Activated CD8-positive, alpha-beta memory T cell treated with anti-CD3 and anti-CD28 coated beads for 48 hours (primary cell): ENCODE measurements around the gene ITGAE.
A peak's percentile ranks its signal among the peaks of the same experiment; 100 is the strongest.

Experiments used
- DNase-seq, 3 experiments: peaks; one replicate each; pipeline ENCODE4 v3.0.0-alpha.2; 2020; ENCODE audit warnings: low read depth in 2 of 3, low spot score in 2 of 3

Gene ITGAE

DNA sequence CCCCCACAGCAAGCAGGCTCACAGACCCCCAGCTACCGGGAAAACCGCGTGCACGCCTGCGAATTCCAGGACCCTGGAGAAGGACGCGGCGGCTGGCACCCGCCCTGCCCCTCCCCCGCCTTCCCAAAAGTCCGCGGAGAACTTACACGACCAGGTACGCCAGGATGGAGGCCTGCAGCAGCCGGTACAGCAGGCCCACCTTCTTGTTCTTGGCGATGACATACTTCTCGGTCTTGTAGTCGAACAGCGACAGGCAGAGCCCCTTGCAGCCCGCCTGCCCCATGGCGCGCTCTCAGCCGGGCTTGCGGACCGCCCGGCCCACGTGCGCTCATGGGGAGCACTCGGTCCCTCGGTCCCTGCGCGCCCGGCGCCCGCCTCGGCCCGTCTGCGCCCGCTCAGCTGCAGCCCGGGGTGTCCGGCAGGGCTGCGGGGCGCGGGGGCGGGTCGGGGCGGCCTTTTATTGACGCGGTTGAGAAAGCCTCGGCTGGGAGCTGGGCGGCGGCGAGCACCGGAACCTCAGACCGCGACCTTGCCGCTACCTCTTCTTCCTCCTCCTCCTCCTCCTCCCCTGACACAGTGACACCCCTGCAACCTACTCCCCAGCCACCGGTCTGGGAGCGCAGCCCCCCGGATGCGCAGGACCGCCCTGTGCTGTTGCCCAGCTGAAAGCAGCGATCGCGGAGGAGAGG lies 105.1 kb downstream of the ITGAE start, which contains the start of gene P2RX5:
Gene P2RX5 (minus strand): TSS at position 433 of the 689 bp plus-strand sequence. CDS start 150 bp downstream, at position 283.
- peak in 1 of 3 experiments; percentile 24 for DNase-seq

DNA sequence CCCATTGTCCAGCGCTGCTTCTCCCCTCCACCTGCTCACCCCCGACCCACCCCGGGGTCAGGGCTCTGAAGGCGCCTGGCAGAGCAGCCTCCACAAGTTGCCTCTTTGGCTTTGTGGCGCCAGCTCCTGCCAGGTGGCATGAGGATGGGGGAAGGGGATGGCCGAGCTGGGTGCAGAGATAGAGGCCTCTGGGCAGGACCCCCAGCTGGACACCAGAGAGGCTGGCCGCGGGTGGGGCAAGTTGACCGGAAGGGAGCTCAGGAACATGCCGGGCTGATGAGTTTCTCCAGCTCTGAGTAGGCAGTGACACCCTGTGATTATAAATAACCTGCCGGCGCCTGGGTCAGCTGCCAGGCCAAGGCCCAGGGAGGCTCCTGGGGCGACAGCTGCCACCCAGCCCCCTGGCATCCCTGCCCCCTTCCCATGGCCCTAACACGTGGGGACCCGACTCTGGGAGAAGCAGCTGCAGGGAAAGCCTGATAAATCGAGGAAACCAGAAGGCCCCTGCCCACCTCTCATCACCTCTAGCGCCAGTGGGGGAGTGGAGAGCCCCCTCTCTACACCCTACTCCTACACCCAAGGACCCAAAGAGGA lies 105.8 kb downstream of the ITGAE start:
- no peak for DNase-seq

DNA sequence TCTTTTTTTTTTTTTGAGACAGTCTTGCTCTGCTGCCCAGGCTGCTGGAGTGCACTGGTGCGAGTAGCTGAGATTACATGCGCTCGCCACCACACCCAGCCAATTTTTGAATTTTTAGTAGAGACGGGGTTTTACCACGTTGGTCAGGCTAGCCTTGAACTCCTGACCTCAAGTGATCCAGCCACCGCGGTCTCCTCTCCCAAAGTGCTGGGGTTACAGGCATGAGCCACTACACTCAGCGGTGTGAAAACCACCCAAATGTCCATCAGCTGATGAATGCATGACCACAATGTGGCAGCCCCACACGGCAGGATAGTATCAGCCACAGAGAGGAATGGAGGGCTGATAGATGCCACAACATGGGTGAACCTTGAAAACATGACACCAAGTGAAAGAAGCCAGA lies 107.2 kb downstream of the ITGAE start:
- peak in 1 of 3 experiments; percentile 57 for DNase-seq

DNA sequence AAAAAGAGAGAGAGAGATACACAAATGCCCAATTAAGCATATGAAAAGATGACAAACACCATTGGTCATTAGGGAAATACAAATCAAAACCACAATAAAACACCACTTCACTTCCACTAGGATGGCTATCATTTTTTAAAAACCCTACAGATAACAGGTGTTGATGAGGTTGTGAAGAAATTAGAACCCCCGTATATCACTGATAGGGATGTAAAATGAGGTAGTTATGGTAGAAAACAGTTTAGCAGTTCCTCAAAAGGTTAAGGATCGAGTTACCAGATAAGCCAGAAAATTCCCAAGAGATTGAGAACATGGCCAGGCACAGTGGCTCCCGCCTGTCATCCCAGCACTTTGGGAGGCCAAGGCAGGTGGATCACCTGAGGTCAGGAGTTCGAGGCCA lies 107.8 kb downstream of the ITGAE start:
- no peak for DNase-seq

DNA sequence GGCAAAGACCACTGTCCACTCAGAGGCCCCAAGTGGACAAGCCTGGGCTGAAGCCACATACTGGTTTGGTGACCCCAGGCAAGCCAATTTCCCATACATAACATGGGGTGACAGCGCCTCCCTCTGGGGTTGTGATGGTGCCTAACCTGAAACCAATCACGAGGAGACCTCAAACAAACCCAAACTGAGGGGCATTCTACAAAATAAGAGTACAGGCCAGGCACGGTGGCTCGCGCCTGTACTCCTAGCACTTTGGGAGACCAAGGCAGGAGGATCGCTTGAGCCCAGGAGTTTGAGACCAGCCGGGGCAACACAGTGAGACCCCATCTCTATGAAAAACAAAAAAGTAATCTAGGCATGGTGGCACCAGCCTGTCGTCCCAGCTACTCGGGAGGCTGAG lies 108.6 kb downstream of the ITGAE start:
- no peak for DNase-seq

DNA sequence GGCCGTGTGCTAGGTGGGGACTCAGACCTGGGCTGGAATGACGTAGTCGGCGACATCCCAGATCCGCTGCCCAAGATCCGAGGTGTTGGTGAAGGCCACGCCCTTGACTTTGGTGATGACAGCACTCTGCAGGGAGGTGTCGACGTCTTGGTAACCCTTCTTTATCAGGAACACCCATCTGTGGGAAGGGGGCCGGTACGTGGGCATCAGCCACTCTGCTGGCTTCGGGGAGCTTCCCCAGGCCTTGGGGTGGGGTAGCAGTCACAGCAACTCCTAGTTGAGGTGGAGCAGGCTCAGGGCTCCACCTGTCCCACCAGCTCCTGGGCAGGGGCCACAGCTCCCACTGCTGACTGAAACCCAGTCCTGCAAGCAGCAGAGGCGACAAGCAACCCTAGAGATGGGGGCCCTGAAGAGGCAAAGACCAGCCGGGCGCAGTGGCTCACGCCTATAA lies 109.3 kb downstream of the ITGAE start:
- no peak for DNase-seq

DNA sequence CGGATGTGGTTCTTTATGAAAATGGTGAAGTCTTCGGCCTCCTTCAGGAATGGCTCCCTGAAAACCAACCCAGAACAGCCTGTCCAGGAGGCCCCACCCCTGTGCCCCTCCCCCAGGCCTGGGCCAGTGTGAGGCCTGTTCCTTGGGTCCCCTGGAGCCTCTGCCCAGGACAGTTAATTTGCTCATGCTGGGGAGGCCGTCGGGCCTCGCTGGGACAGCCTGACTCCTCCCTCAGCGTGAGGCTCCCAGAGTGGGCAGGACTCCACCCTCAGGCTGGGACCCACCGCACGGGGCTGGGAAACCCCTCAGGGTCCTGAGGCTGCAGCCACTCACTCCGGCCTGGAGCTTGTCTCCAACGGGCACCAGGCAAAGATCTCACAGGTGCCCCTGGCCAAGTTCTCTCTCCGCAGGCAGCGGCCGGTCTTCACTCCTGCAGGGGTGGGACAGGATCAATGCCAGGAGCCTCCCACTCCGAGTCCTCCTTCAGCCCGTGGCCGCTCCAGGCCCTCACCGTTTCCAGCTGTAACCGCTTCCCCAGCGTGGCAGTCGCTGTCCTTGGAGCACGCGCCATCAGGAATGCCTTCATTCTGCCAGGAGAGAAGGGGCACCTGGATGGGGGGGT lies 110.8 kb downstream of the ITGAE start:
- DNase-seq = no peak

DNA sequence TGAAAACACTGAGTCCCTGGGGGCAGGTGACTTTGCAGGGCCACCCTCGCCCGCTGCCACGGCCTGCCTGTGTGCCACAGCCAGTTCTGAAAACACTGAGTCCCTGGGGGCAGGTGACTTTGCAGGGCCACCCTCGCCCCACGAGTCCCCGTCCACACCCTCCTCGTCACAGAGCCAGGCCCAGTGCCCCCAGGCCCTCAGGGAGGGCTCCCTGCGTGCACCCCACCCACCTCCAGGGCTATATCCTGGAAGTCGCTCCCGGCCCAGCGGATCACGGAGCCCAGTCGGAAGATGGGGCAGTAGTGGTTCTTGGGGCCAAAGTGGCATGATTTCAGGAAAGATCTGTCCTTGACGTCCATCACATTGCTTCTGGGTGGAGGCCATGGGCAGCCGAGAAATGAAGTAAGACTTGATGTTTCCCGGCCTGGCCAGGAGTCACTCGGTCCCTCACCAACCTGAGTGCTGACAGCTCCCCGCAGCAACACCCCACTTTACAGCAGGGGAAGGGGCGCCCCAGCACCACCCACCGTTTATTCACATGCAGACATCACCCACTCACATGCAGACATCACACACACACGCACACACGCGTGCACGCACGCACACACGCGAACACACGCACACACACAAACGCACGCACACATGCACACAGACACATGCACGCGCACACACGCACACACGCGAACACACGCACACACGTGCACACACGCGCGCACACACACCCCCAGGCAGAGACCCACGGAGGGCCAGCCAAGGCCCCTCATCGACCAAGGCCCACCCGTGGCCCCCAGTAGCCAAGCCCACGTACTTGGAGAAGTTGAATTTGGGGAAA lies 111.5 kb downstream of the ITGAE start:
- DNase-seq = no peak

DNA sequence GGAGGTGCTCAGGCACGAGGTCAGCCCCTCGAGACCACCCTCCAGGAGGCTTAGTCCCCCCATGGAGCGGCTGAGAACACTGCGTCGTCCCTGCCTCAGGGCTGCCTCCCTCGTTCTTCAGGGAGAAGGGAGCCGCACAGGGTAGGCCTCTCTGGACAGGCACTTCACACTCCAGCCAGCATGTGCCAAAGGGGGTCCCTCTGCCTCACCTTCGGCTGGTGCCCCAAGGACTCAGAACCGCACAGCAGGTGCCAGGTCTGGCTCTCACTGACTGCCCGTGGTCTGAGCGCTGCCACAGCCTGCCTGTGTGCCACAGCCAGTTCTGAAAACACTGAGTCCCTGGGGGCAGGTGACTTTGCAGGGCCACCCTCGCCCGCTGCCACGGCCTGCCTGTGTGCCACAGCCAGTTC lies 112.1 kb downstream of the ITGAE start:
- no peak for DNase-seq

DNA sequence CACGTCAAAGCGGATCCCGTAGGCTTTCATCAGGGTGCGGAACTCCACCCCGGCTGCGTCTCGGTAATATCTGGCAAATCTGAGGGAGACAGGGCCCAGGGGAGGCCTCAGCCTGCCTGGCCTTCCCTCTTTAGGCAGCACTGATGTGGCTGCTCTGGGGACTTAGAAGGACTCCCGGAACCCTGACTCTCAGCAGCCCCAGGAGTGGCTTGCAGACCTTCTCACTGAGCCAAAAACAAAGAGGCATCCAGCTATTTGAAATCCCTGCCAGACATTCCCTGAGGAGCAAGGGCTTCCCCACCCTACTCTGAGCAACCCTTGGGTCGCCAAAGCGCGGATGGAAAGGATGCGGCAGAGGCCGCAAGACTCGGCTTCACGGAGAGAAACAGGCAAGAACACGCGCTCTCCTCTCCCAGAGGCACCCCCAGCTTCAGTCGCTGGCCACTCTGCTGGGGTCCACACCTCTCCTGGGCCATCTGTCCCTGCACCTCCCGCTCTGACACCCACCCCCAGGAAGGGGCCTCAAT lies 112.9 kb downstream of the ITGAE start:
- no peak for DNase-seq

DNA sequence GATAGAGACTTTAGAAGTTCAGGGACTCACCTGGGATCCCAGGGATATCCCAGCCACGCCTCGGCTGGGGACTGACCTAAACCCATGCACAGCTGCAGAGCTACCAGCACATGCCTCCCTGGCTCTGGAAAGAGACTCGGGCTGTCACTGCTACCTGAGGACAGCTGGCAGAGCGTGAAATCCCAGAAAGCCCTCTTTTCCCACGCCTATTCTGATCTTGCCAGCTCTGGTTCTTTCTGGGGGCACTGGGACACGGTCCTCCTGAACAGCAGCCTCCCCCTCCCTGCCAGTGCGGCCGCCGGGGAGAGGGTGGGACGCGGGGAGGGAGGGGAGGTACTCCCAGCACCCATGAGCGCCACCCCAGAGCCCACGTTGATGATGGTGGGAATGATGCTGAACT lies 115.8 kb downstream of the ITGAE start:
- DNase-seq = no peak

DNA sequence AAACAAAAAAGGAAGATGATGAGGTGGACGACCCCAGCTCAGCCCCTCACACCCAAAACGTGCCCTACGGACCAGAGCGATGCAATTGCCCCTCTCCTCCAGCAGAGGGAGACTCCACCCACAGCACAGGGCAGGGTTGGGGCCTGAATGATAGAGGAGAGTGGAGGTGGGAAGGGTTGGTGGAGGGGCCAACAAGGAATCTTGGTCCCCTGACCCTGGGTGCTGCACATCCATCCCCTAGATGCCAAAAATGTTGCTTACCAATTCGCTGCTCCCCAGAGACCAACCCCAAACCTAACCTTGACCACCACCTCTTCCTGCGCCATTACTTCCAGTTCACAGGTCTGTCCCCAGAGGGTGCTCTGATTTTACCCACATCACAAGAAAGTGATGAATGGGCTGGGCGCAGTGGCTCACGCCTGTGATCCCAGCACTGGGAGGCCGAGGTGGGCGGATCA lies 117.9 kb downstream of the ITGAE start:
- DNase-seq = no peak

DNA sequence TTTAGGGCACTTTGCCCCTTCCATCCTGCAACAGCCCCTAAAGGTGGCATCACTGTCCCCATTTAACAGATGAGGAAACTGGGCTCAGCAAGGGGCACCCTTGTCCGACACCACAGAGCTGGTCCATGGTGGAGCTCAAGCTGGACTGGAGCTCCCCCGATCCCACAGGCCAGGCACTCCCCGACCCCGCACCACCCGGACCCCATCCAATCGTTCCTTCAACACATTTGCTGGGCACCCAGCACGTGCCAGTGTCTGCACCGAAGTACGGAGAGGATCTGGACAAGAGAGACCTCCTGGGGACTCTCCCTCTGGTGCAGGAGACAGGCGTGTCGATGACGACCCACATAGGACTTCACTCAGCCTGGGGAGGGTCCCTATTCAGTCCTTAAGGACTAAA lies 119.0 kb downstream of the ITGAE start:
- no peak for DNase-seq

DNA sequence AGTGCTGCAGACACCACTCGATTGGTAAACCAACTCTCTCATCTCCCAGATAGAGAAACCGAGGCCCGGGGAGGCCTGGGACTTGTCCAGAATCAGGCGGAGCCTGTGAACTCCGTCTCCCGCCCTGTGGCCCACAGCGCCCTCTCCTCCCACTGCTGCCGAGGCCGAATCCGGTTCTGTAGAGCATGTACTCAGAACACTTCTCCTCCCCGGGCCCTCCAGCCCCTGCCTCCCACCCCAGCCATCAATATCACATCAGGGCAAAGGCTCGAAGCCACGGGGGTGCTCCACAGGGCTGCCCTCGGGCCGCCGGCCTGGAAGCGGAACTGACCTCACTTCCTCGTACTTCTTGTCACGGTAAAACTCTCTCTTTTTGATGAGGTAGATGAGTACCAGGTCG lies 119.4 kb downstream of the ITGAE start:
- DNase-seq = no peak

DNA sequence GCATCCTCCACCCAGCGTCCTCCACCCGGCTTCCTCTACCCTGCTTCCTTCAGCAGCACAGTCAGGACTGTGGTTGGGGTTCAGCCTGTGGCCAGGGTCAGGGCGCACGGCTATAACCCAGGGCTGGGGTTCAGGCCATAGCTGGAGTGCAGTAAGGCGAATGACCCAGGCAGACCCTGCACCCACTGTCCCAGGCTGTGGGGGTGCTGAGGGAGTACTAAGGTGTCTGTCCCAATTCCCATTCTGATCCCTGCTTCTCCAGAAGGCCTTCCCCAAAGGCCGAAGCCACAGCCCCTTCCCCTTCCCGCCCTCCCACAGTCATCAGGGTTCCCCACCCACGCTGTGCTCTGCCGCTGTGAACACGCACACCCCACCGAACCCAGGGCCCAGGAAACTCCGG lies 119.9 kb downstream of the ITGAE start:
- no peak for DNase-seq

DNA sequence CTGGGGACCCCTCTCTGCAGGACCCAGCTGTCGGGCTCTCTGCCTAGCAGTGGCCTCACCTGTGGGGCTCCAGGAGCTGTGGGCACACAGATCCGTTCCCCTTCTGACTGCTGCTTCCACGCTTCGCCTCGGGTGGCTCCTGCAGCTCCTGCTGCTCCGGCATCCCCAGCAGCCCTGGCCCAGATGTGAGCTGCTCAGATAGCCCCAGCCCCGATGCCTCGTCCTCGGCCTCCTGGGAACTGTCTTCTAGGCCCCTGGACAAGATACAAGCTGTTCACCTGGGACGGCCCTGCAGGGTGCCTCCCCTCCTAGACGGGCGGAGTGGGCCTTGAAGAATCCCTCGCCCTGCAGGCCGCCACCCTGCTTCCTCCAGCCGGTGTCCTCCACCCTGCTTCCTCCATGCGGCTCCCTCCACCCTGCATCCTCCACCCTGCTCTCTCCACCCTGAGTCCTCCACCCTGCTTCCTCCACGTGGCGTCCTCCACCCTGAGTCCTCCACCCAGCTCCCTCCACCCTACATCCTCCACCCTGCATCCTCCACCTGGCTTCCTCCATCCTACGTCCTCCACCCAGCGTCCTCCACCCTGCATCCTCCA lies 121.4 kb downstream of the ITGAE start:
- DNase-seq = no peak

DNA sequence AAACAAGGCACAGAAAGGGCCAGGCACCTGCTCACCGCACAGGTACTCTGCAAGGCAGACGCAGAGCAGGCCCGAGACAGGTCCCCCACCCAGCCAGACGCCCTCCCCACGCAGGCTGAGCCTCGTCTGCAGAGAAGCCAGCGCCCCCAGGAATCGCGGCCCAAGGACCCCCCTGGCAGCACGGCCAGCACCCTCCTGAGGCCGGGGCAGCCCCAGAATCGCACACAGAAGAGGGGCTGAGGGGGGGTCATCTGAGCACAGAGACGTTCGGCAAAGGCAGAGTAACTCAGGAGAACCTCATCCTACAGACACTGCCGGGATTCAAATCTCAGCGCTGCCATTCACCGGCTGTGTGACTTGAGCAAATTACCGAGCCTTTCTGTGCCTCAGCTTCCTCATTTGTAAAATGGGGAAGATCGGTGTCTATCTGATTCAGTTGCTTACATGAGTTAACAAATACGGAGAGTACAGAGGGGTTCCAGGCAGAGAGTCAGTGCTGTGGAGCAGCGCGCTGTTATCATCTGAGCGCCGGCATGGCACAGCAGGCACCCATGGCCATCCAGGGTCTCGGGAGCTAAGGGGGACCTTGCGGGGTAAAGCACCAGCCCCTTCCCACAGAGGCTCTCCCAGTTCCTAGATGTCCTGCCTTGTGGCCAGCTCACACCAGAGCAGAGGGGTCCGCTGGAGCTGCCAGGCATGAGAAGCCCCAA lies 122.0 kb downstream of the ITGAE start:
- DNase-seq = no peak

DNA sequence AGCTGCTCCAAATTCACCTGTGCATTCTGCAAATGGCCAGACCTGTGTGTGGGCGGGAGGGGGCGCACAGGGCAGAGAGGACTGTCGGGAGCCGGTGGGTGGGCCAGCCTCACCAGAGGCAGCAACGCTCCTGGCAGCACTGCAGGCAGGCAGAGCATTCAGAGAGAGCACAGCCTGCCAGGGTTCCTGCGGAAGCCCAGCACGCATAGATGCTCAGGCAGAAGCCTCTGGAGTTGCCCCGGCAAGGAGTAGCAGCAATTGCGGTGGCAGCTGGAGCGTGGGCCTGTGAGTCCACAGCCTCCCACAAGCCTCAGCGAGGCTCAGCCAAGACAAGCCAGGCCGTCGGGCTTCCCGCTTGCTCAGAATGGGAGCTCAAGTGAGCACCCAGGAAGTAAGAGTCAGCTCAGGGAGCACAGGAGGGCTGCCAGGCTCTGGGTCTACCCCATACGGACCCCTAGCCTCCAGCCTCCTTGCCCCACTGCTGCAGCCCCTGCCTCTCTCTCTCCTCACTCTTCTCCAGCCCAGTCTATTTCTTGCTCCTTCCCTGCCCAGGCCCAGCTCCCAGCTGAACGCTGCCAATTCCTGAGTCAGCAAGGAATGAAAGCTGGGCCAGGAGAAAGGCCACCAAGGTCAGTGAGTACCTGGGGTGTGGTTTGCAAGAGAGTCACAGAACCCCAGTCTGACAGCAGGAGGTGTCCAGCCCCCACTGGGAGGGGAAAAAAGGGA lies 122.7 kb downstream of the ITGAE start:
- no peak for DNase-seq

DNA sequence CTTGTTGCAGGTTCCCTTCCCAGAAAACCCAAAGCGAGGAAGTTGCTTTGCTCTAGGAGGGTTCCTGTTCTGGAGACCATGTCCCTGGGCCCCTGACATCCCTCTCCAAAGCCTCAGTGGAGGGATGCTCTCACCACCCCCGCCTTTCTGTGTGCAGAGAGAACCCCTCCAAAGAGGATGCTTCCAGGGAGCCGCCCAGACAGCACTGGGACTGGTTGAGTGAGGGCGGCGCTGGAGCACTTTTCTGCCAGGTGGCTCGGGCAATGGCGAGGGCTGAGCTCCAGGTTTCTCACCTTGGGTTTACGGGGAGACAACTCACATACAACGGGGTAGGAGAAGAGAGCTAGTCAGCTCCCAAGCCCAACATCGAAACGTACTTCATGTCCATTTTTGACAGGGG lies 125.1 kb downstream of the ITGAE start:
- no peak for DNase-seq

DNA sequence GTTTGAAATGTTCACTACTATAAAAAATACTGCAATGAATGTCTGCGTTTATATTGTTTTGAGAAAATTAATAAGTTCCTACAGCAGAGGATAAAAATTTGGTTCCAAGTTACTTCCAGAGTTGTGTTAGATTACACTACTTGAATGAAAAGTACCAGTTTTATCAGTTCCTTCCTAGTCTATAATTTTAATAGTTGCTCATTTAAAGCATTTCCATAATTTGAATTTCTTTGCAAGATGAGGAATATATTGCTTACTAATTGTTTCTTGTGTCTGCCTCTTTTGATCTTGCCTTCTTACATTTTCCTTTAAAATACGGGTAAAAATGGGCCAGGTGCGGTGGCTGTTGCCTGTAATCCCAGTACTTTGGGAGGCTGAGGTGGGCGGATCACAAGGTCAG lies 128.4 kb downstream of the ITGAE start:
- DNase-seq = no peak
